Fibroblast of lung (primary cell): ENCODE measurements around the gene PHF20. TPM values are rescaled to one million over a fixed set of nuclear protein-coding genes. Genes with fewer than 3 reads are reported as not detected.
"Not testable (repeated sequence)": the region's sequence is repeated elsewhere in the genome, so short reads cannot be mapped to it uniquely, and the experiment has no call there.

Source experiments
- DNase-seq, 2 donors: peaks; one replicate each; pipeline versions ENCODE4 v3.0.0 to v3.0.0-alpha.2; 2010; ENCODE audit warnings: low read depth in 2 of 2
- H2AFZ ChIP-seq: 2 replicates; pipeline ENCODE4 v1.5.1; 2012; ENCODE audit warnings: low read length, control low read depth, inconsistent platforms
- H3K27ac ChIP-seq: 2 replicates; pipeline ENCODE4 v1.5.1; 2011; ENCODE audit warnings: low read length, control low read depth; ENCODE audit not compliant: insufficient read depth
- H3K27me3 ChIP-seq: 2 replicates; pipeline ENCODE4 v1.5.1; 2011; ENCODE audit warnings: mild to moderate bottlenecking, low read length; ENCODE audit not compliant: control insufficient read depth, insufficient read depth
- H3K36me3 ChIP-seq: 2 replicates; pipeline ENCODE4 v1.5.1; 2011; ENCODE audit warnings: low read length; ENCODE audit not compliant: control insufficient read depth, insufficient read depth
- H3K4me1 ChIP-seq: 2 replicates; pipeline ENCODE4 v1.5.1; 2011; ENCODE audit warnings: low read length; ENCODE audit not compliant: control insufficient read depth, insufficient read depth; ENCODE audit errors: extremely low read depth
- H3K4me2 ChIP-seq: 2 replicates; pipeline ENCODE4 v1.5.1; 2011; ENCODE audit warnings: low read length, control low read depth; ENCODE audit not compliant: insufficient read depth; ENCODE audit errors: extremely low read depth
- H3K4me3 ChIP-seq, 4 experiments: fragments of 200-600 bp in 1 of 4; sonication (generic) in 1 of 4; replicated peaks in 1 of 4; 2 replicates each; pipeline ENCODE4 v1.5.1; 2011 to 2016; ENCODE audit warnings: low read length in 4 of 4, low read depth in 3 of 4, mild to moderate bottlenecking in 3 of 4, control low read depth in 2 of 4, inconsistent platforms in 1 of 4, mixed read lengths in 1 of 4; ENCODE audit not compliant: insufficient read depth in 1 of 4; ENCODE audit errors: control extremely low read depth in 1 of 4
- H3K79me2 ChIP-seq: 2 replicates; pipeline ENCODE4 v1.5.1; 2012; ENCODE audit warnings: mild to moderate bottlenecking, low read length, inconsistent platforms; ENCODE audit not compliant: control insufficient read depth, insufficient read depth
- H3K9ac ChIP-seq: 2 replicates; pipeline ENCODE4 v1.5.1; 2011; ENCODE audit warnings: mild to moderate bottlenecking, low read length, control low read depth; ENCODE audit not compliant: insufficient read depth
- H3K9me3 ChIP-seq: 2 replicates; pipeline ENCODE4 v1.5.1; 2012; ENCODE audit warnings: low read depth, low read length; ENCODE audit not compliant: control insufficient read depth, insufficient read depth
- H4K20me1 ChIP-seq: 2 replicates; pipeline ENCODE4 v1.5.1; 2011; ENCODE audit warnings: low read length; ENCODE audit not compliant: control insufficient read depth, insufficient read depth; ENCODE audit errors: extremely low read depth
- CTCF ChIP-seq, 2 donors: IDR thresholded peaks in 1 of 2; conservative IDR thresholded peaks in 1 of 2; 1 replicate in 1 of 2; 2 replicates in 1 of 2; pipeline ENCODE4 v1.5.1; 2011 to 2012; ENCODE audit warnings: low read length in 2 of 2, control low read depth in 1 of 2, inconsistent platforms in 1 of 2, low read depth in 1 of 2, mild to moderate bottlenecking in 1 of 2
- EZH2 ChIP-seq: IDR thresholded peaks from 2 replicates; pipeline ENCODE4 v1.5.1; 2012; ENCODE audit warnings: low read length, control low read depth, mild to moderate bottlenecking; ENCODE audit errors: missing control alignments
- polyA plus RNA-seq, 2 donors: library from polyadenylated mRNA; depleted of rRNA in 1 of 2; stranded (reverse) in 1 of 2; unstranded in 1 of 2; fragments of >200 nt; gene quantifications; 2 replicates each; pipeline ENCODE4 v1.2.1, GENCODE V29; 2011 to 2012; ENCODE audit warnings: missing spikeins in 1 of 2
- total RNA-seq: library from RNA; depleted of rRNA; stranded (reverse); fragments of >200 nt; gene quantifications from 2 replicates; pipeline ENCODE4 v1.2.1, GENCODE V29; 2014

The PHF20 gene
- total and polyA plus RNA-seq, 2 donors (not counting 1 experiment from before 2014, with no cell fraction given), result 31.4 to 40.1 TPM

- TF ChIP-seq CTCF (conservative IDR thresholded peaks at IDR 0.05 in 1 of 2, IDR thresholded peaks at IDR 0.05 in 1 of 2; ENCODE audit: low read depth in 1 of 2, low read length in 2 of 2) (peak; percentile 87 to 90), EZH2 (no peak)
- peak within 1 kb of the TSS; percentile 98 for H3K4me2 ChIP-seq
- H3K9ac ChIP-seq, result peak within 1 kb of the TSS; percentile 99
- peak; percentile 95 to 98 for DNase-seq
- peak within 1 kb of the TSS; percentile 91 for H2AFZ ChIP-seq
- no peaks in the 10 kb centered on the region for H4K20me1 ChIP-seq
- peak within 1 kb of the TSS; percentile 99 for H3K27ac ChIP-seq
- peak within 1 kb of the TSS; percentile 85 to 95 (median 88) for H3K4me3 ChIP-seq
- no peaks in the 10 kb centered on the region for H3K27me3 ChIP-seq
- peaks cover 22% of the 10 kb centered on the region for H3K79me2 ChIP-seq
- peaks cover 4% of the 10 kb centered on the region for H3K4me1 ChIP-seq
- H3K9me3 ChIP-seq, result no peaks in the 10 kb centered on the region
- no peaks in the 10 kb centered on the region for H3K36me3 ChIP-seq
Measured at GRCh38 chr20:35954200-35954906, 182.5 kb downstream of the PHF20 start, which contains the start of gene SCAND1. Gene SCAND1, minus strand, starts transcription at chr20:35954502. Its CDS starts 218 bp downstream, at chr20:35954284.

DNA sequence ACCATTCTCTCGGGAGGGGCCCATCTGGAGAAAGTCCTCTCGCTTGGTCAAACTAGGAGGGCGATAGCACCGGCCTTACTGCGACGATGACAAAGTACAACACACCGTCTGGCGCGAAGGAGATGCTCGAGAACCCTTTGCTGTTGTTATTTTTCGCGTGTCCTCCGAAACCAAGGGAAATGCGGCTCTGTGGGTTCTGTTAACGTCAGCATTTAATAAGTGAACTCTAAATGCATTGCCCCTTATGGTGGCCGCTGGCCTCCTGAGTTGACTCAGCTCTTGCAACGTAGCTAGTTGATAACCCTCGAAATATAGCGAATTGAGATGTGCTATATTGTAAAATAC is 183.1 kb downstream of the PHF20 start:
- Histone ChIP-seq H3K4me2 (peak overlapping the region; percentile 98), H2AFZ (peak overlapping the region; percentile 91), H3K27ac (peak overlapping the region; percentile 99), H3K4me3 (peak overlapping the region; percentile 81 to 95 (median 85)), H3K9ac (peak overlapping the region; percentile 99), H3K36me3 (no peaks in the 10 kb centered on the region), H3K4me1 (peaks cover 4% of the 10 kb centered on the region), H3K9me3 (no peaks in the 10 kb centered on the region), H4K20me1 (no peaks in the 10 kb centered on the region), H3K27me3 (no peaks in the 10 kb centered on the region), H3K79me2 (peaks cover 22% of the 10 kb centered on the region)
- DNase-seq, result peak; percentile 35 to 66
- TF ChIP-seq CTCF (conservative IDR thresholded peaks at IDR 0.05 in 1 of 2, IDR thresholded peaks at IDR 0.05 in 1 of 2; ENCODE audit: low read depth in 1 of 2, low read length in 2 of 2) (no peak), EZH2 (no peak)

- H4K20me1 ChIP-seq, result no peaks in the 10 kb centered on the region
- peaks cover 2% of the 10 kb centered on the region for H3K27me3 ChIP-seq
- peaks cover 22% of the 10 kb centered on the region for H3K79me2 ChIP-seq
- no peaks in the 10 kb centered on the region for H3K9me3 ChIP-seq
- TF ChIP-seq CTCF (conservative IDR thresholded peaks at IDR 0.05 in 1 of 2, IDR thresholded peaks at IDR 0.05 in 1 of 2; ENCODE audit: low read depth in 1 of 2, low read length in 2 of 2) (no peak), EZH2 (no peak)
- DNase-seq, result no peak
- H3K4me1 ChIP-seq, result peaks cover 4% of the 10 kb centered on the region
- H3K4me2 ChIP-seq, result no peak overlapping the region
- H3K9ac ChIP-seq, result no peak overlapping the region
- no peak overlapping the region for H3K4me3 ChIP-seq
- H3K27ac ChIP-seq, result no peak overlapping the region
- no peak overlapping the region for H2AFZ ChIP-seq
- no peaks in the 10 kb centered on the region for H3K36me3 ChIP-seq
Measured at GRCh38 chr20:35956616-35957015, 184.8 kb downstream of the PHF20 start.

DNA sequence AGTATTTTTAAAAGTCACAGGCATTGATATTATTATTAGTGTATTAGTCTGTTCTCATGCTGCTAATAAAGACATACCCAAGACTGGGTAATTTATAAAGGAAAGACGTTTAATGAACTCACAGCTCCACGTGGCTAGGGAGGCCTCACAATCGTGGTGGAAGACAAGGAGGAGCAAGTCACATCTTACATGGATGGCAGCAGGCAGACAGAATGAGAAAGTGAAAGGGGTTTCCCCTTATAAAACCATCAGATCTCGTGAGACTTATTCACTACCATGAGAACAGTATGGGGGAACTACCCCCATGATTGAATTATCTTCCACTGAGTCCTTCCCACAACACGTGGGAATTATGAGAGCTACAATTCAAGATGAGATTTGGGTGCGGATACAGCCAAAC is 187.5 kb downstream of the PHF20 start:
- H3K4me1 ChIP-seq, H3K27me3 ChIP-seq, H3K9me3 ChIP-seq, H4K20me1 ChIP-seq, H3K36me3 ChIP-seq, H3K27ac ChIP-seq, DNase-seq, H3K79me2 ChIP-seq, H3K9ac ChIP-seq, H2AFZ ChIP-seq, H3K4me3 ChIP-seq, H3K4me2 ChIP-seq: not testable (repeated sequence)
